Stimulated activated CD4-positive, alpha-beta T cell treated with anti-CD3 and anti-CD28 coated beads, Interleukin-4, amount 100 ng/mL, for 1 hour (primary cell): ENCODE results near the gene CTPS2.
"Not testable (repeated sequence)": the region's sequence is repeated elsewhere in the genome, so short reads cannot be mapped to it uniquely, and the experiment has no call there.

Experiments
- DNase-seq: peaks from one replicate; pipeline ENCODE4 v3.0.0-alpha.2; 2020

The CTPS2 gene

GRCh38 chrX:16649858-16650257 lies 62.6 kb downstream of the CTPS2 start, which contains the start of gene S100G:
Gene S100G, plus strand, starts transcription at chrX:16650158. Its CDS starts 849 bp downstream, at chrX:16651007.
- DNase-seq: no peak

DNA sequence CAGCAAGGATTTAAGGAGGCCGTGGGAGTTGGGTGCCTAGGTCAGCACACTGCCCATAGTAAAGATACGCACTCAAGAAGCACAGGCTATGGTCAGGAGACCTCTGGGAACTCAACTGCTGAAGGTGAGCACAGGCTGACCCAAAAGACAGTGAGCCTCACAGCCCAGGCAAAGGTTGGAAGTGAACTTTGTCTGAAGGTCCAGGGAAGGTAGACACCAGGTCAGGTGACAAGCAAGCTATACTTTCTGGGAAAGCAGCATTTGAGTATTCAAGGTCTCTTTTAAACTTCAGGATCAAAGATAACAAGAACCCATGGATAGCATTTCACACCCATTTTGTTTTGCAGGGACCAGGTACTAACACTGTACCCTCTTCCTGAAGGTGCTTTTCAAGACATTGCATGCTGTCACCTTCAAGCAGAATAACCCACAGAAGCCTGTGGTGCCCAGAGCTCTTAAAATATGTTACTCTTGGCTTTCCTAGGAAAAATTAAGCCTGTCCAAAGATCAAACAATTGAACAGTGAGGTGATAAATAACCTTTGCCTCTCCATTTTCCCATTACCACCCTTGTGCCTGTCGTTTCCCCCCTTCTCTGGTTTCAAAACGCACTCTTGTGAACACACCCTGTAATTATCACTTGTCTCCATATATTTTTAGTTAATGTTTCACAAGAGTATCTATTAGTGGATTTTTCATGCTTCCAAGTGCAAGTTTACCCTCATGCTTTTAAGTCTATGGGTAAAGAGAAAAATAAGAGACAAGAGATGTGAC lies 65.9 kb downstream of the CTPS2 start:
- no peak for DNase-seq

DNA sequence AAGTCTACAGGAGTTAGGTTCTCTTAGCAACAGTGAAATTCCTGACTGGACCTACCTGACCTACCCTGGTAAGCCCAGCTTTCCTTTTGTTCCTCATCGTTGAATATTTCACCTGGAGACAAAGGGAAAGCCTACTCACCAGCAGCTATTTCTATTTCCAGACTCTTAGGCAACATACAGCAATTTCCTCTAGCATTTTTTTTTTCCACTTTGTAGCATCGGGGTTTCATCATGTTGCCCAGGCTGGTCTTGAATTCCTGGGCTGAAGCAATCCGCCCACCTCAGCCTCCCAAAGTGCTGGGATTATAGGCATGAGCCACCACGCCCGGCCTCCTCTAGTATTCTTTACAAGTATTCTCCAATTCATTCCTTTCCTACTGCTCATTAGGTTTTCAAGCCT lies 69.3 kb downstream of the CTPS2 start:
- DNase-seq: no peak

- DNase-seq: no peak
Measured at GRCh38 chrX:16640823-16641222, 71.6 kb downstream of the CTPS2 start.

DNA sequence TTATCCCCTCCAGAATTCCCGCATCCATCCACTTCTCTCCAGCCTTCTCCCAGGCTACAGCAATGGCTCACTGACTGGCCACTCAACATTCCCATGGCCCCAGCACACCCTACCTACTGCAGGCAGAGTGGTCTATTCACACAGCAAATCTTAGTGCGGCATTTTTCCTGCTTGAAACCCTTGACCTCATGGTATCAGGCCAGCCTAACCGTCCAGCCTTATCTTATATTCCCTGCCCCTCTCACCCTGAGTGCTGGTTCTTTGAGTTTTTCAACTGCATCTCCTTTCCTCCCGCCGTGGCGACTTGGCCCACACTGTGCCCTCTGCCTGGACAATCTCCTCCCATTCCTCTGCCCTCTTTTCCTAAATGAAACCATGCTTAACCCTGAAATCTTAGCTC lies 72.5 kb downstream of the CTPS2 start:
- DNase-seq: no peak

DNA sequence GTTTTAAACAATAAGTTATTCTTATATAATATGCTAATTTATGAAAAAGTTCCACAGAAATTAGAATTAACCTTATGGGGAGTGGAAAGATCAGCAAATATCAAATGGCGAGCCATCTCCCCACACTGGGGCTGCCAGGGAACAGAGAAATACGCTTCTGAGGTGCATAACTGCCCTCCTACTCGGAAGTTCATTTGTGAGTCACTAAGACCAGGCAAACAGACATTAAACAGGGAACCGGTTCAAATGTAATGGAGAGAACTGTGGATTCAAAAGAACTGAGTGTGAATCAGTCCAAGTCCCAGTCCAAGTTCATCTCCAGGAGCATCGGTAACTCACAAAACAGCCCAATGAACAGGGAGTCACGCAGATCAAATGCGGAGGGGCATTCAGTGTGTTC lies 73.9 kb downstream of the CTPS2 start:
- DNase-seq: no peak

DNA sequence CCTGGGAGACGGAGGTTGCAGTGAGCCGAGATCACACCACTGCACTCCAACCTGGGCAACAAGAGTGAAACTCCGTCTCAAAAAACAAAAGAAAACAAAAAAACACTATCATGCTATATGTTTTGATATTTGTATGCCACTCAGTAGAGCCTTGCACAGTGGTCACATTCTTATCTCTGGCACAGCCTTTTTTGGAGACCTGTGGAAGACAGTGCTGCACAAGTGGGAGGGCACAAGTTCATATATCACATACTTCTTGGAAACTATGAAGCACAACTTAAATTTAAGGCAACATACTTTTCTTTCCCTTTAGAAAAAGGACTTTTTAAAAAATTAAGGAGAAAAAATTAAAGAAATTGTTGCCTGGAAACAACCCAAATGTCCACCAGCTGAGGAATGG lies 76.9 kb downstream of the CTPS2 start:
- no peak for DNase-seq

GRCh38 chrX:16635040-16635439 lies 77.4 kb downstream of the CTPS2 start:
- DNase-seq: no peak

DNA sequence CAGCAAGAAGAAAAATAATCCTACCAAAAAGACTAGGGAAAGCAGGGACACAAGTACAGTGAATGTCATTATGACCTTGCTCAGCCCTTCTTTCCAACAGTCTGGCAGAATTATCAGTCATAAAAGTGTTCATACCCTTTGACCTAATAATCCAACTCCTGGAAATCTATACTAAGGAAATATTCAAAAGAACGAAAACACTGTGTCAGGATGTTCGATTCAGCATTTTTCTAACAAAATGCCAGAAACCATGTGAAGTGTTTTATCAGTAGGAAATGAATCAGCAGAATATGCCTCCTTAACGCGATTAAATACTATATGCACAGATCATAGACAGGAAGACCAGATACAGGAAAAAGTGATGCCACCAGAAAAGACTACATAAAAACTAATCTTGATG lies 78.7 kb downstream of the CTPS2 start:
- no peak for DNase-seq

GRCh38 chrX:16629909-16630308 lies 82.6 kb downstream of the CTPS2 start:
- no peak for DNase-seq

DNA sequence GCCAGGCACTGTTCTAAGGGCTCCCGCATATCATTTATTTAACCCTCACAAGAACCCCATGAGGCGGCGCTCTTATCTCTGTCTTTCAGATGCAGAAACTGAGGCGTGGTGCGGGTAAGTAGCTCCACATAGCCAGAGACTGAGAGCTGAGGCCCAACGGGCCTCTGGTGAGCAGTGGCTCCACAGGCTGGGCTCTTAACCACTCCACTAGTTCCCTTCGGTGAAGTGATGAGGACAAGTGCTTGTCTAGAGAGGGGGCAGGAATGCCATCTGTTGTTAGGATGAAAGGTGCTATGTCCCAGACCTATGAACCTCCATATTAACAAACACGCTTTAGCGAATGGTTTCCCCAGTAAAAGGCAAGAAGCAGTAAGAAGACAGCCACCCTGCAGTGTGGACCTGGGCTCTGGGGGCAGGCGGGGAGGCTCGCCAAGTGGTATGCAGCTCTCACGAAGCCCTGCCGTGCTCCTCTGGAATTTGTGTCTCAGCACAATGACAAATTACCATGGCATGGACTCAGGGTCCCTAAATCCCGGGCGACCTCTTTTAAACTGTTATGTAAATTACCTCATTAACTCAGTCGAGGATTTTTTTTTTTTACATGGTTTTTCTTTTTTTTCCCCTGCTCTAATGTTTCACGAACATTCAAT lies 83.4 kb downstream of the CTPS2 start:
- DNase-seq: no peak

DNA sequence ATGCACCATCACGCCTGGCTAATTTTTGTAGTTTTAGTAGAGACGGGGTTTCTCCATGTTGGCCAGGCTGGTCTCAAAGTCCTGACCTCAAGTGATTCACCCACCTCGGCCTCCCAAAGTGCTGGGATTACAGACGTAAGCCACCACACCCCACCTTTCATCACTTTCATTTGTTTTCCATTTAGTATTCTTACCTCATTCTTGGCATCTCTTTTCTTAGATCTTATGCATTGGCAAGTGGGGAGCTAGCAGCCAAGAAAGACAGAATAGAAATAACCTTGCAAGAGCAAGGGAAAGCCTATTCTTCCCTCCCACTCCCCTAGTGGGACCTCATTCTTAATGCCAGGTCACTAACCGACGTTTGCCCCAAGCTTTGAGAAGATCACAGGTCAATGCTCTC lies 84.0 kb downstream of the CTPS2 start:
- DNase-seq: not testable (repeated sequence)

DNA sequence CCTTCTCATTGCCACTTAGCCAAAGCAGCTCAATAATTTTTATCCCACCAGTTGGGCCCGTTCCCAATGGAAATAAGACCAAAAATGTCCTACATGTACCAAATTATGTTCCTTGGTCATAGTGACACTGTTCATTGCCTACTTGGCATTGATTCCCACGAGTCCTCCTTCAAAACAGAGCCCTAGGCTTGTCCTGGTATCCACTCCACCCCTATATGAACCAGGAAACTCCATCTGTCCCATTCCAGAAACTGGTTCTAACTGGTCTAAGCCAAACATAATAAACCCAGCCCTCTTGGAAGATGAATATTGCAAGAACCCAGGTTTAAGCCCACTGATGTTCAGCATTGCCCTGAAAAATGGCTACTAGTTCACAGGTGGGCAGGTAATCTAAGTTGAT lies 93.4 kb downstream of the CTPS2 start:
- no peak for DNase-seq

GRCh38 chrX:16618422-16618821 lies 94.0 kb downstream of the CTPS2 start:
- no peak for DNase-seq

GRCh38 chrX:16617382-16617781 lies 95.1 kb downstream of the CTPS2 start:
- DNase-seq: no peak

GRCh38 chrX:16612257-16612897 lies 100.1 kb downstream of the CTPS2 start:
- DNase-seq: no peak

DNA sequence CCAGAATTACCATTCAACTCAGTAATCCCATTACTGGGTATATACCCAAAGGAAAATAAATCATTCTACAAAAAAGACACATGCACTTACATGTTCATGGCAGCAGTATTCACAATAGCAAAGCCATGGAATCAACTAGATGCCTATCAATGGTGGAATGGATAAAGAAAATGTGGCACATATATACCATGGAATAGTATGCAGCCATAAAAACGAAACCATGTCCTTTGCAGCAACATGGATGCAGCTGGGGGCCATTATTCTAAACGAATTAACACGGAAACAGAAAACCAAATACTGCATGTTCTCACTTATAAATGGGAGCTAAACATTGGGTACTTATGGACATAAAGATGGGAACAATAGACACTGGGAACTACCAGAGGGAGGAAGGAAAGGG lies 101.8 kb downstream of the CTPS2 start:
- not testable (repeated sequence) for DNase-seq

- no peak for DNase-seq
Measured at GRCh38 chrX:16610121-16610621, 102.3 kb downstream of the CTPS2 start.

- DNase-seq: no peak
Measured at GRCh38 chrX:16606142-16606720, 106.2 kb downstream of the CTPS2 start.

DNA sequence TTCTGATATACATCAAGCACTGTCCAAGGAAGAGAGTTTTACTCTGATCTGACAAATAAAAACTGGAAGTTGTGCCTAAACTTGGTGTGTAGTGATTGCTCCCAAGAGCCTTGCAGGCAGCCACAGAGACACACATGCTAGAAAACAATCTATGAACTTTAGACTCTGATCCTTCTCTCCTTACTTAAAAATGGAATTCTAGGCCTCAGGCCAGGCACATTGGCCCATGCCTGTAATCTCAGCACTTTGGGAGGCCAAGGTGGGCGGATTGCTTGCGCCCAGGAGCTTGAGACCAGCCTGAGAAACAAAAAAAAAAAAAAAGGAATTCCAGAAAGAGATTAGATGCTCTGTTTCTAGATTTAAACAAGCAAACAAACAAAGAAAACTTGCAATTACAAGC lies 108.1 kb downstream of the CTPS2 start:
- no peak for DNase-seq

DNA sequence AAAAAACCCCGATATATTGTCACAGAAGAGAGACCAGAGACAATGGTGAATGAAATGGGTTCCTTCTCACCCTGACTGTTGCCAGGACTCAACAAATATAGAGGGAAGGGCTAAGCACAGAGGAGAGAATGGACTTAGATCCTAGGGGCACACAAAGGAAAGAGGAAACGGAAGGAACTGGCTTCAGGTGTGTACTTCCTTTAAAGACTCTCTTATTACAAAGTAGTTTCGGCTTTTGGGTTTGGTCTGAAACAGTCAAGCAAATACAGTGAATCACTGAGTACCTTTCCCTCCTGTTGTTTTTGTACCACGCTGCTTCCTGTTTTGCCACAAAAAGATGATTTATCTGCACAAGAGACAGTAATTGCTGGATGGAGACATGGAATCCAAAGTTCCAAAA lies 108.6 kb downstream of the CTPS2 start:
- no peak for DNase-seq

DNA sequence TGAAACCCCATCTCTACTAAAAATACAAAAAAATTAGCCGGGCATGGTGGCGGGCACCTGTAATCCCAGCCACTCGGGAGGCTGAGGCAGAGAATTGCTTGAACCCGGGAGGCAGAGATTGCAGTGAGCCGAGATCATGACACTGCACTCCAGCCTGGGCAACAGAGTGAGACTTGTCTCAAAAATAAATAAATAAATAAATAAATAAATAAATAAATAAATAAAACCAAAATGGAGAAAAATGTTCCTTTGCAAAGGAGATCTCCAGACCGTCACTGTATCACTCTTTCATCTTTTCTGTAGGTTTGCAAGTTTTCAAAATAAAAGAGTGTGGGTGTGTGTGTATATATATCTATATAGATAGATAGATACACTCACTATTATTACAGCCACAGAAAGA lies 109.2 kb downstream of the CTPS2 start:
- not testable (repeated sequence) for DNase-seq

GRCh38 chrX:16601885-16602284 lies 110.6 kb downstream of the CTPS2 start:
- no peak for DNase-seq

- no peak for DNase-seq
Measured at GRCh38 chrX:16594490-16594889, 118.0 kb downstream of the CTPS2 start.
